NOMO-1 (cell line): ENCODE measurements around the gene PHF2.
"Not testable (repeated sequence)": the region's sequence is repeated elsewhere in the genome, so short reads cannot be mapped to it uniquely, and the experiment has no call there.

ENCODE experiments used
- DNase-seq, 2 experiments: peaks; one replicate each; lab custom pipeline; 2025; ENCODE audit not compliant: unreplicated experiment in 2 of 2; lab: John Stamatoyannopoulos, UW

The PHF2 gene

DNA sequence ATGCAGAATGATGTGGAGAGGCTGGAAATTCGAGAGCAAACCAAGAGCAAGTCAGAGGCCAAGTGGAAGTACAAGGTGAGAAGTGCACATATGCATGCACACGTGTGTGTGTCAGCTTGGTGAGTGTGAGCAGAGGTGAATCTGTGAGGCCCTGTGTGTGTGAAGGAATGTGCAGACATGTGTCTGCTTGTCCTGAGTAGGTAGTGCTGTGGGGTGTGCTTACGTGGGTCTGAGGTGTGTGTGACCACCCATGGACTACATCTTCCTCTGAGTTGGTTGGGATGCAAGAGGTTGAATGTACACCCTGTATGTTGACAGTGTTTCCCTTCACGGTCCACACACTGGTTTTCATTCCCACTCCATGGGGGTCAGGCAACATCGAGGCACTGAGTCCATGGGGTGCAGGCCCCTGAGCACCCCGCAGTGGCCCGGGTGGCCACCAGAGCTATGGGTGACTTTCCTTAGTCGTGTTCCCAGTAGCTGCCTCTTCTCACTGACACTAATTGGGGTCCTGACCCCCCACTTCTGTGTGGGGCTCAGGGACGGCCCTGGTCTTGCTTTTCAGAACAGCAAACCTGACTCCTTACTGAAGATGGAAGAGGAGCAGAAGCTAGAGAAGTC, 86.7 kb downstream of the PHF2 start:
- no peak for DNase-seq

DNA sequence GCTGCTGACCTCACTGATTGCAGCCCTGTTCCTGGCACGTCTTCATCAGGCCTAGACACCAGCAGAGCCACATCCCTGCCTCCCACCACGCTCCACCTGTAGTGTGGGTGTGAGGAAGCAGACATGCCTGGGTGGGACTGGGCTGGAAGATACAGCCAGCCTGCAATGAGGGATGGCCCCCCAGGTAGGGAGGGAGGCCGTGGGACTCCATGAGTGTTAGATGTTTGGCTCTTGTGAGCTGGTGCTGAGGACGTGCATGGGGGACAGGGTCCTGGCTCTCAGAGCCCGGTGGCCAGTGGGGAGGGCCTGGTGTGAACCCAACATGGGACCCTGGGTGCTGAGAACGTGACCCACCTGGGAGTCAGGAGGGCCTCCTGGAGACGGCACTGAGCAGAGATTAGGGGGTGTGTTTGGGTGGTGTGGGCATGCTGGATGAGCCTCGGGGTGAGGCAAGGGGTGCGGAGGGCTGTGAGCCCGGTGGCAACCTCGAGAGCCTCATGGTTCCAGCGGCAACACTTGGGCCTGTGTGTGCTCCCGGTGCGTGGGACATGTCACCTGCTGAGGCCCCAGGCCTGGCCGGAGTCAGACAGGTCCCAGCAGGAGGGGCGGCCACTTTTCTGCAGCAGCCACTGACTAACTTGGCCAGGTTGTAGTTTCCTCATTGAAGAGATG, 87.6 kb downstream of the PHF2 start:
- no peak for DNase-seq

- no peak for DNase-seq
Measured at GRCh38 chr9:93664549-93665120, 88.3 kb downstream of the PHF2 start.

DNA sequence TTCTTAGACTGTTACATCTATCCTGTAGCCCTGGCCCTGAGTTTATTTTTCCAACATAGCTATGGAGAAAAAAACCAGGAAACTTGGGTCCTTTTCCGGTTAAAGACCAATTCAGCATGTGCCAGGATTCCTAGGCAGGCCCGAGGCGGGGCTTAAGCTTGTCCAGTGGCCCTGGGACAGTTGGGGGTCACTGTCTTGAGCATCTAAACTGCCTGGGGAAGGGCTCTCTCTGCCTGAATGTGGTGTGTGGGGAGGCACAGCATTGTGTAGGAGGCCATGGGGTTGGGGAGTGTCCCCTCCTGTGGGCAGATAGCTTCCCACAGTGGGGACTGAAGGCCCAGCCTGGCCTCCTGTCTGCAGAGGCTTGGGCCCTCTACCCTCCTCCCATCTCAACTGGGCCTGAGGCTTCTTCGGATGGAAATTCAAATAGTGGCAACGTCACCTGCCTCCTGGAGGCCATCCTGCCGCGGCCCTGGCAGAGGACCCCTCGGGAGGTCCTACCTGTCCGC, 88.8 kb downstream of the PHF2 start:
- no peak for DNase-seq

GRCh38 chr9:93665637-93666438, 89.5 kb downstream of the PHF2 start:
- no peak for DNase-seq

DNA sequence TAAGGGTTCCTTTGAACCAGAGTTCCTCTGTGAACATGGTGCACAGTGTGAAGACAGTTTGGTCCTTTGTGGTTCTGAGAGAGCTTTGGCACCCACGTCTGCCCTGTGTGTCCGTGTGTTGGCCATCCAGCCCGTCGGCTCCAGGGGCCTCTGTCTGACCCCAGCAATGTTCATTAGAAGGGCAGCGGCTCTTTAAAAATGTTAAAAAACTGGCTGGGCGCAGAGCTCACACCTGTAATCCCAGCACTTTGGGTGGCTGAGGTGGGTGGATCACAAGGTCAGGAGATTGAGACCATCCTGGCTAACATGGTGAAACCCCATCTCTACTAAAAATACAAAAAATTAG, 90.0 kb downstream of the PHF2 start:
- DNase-seq: not testable (repeated sequence)

DNA sequence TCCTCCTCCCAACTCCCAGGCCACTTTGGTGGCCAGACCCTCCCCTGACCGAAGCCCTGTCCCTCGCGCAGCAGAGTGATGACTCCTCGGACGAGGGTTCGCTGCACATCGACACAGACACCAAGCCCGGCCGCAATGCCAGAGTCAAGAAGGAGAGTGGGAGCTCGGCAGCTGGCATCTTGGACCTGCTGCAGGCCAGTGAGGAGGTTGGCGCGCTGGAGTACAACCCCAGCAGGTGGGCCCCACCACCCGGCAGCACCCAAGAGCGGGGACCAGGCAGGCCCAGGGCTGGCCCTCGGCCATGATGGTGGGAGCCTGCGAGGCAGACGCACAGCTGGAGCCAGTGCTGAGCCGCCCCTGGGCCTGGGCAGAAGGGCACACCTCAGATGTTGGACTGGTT, 90.6 kb downstream of the PHF2 start:
- DNase-seq: no peak

GRCh38 chr9:93667627-93668026, 91.2 kb downstream of the PHF2 start:
- no peak for DNase-seq

DNA sequence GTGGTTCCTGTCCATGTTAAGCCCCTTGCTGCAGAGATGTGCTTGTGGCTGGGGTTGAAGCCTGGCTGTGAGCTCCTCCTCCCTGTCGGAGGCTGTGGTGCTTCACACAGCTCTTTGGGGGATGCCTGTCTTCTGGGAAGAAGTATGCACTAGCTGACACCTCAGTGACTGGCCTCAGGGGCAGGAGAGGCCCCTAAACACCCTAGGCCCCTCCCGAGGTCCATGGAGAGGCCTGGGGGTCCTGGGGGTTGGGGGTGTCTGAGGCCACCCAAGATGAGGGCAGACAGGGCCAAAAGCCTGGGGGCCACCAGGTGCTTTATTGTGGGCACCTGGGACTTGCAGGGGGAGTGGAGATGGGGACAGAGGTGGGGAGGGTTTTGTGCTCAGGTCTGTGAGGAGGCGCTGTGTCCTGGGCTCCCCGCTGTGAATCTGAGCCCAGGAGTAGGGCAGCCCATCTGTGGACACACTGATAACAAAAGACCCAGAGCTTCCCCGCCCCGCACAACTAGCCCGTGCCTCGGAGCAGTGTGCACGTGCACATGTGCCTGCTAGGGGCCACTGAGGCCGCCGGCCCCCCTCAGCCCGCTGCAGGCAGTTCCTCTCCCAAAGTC, 92.0 kb downstream of the PHF2 start:
- no peak for DNase-seq

- DNase-seq: no peak
Measured at GRCh38 chr9:93669116-93669957, 93.0 kb downstream of the PHF2 start.

- DNase-seq: no peak
Measured at GRCh38 chr9:93669958-93670207, 93.5 kb downstream of the PHF2 start.

GRCh38 chr9:93670208-93671019, 94.0 kb downstream of the PHF2 start:
- peak in 1 of 2 experiments; percentile 9 for DNase-seq

DNA sequence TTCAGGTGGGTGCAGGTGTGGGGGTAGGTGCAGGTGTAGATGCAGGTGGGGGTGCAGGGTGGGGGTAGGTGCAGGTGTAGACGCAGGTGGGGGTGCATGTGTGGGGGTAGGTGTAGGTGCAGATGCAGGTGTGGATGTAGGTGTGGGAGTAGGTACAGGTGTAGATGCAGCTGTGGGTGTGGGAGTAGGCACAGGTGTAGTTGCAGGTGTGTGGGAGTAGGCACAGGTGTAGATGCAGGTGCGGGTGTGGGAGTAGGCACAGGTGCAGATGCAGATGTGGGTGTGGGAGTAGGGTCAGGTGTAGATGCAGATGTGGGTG, 94.6 kb downstream of the PHF2 start:
- no peak for DNase-seq

DNA sequence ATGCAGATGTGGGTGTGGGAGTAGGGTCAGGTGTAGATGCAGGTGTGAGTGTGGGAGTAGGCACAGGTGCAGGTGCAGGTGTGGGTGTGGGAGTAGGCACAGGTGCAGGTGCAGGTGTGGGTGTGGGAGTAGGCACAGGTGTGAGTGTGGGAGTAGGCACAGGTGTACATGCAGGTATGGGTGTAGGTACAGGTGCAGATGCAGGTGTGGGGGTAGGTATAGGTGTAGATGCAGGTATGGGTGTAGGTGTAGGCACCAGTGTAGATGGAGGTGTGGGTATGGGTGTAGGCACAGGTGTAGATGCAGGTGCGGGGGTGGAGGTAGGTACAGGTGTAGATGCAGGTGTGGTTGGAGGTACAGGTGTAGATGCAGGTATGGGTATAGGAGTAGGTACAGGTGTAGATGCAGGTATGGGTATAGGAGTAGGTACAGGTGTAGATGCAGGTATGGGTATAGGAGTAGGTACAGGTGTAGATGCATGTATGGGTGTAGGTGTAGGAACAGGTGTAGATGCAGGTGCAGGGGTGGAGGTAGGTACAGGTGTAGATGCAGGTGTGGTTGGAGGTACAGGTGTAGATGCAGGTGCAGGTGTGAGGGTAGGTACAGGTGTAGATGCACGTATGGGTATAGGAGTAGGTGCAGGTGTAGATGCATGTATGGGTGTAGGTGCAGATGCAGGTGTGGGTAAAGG, 96.1 kb downstream of the PHF2 start:
- DNase-seq: not testable (repeated sequence)

DNA sequence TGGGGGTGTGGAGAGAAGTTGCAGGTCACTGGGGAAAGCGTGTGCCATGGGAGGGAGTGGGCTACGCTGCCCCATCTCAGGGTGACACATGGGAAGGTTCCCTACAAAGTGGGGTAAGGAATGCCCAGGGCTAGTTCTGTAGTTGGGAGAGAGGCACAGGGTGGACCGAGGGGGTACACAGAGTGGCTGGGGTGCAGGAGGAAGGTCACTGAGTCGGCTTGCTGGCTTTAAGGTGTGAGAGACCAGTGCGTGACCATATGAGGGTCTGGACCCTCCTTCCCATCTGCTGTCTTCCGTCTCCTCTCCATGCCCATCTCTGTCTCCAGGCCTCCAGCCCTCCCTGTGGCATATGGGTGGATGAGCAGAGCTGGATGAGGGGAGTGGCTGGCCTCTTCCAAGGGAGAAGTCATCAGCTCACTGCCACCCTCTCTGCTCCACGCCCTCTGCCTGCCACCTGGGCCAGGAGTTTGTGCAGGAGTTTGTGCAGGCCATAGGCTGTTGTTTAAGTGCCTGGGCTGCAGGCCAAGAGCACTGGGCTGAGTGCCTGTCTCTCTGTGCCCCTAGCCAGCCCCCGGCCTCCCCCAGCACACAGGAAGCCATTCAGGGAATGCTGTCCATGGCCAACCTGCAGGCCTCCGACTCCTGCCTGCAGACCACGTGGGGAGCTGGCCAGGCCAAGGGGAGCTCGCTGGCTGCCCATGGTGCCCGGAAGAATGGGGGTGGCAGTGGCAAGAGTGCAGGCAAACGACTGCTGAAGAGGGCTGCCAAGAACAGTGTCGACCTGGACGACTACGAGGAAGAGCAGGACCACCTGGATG, 96.8 kb downstream of the PHF2 start:
- no peak for DNase-seq

GRCh38 chr9:93673839-93674334, 97.5 kb downstream of the PHF2 start:
- DNase-seq: no peak

- DNase-seq: no peak
Measured at GRCh38 chr9:93674580-93675335, 98.4 kb downstream of the PHF2 start.
